Large intestine (tissue), 3 donors: ENCODE results near the gene ZSWIM4. TPM values are rescaled to one million over a fixed set of nuclear protein-coding genes. Genes with fewer than 3 reads are reported as not detected.

Experiments used
- DNase-seq, 2 donors: peaks; one replicate each; pipeline versions ENCODE4 v3.0.0 to v3.0.0-alpha.2; 2013
- H3K27ac ChIP-seq: one replicate; pipeline ENCODE4 v1.5.1; 2013; ENCODE audit warnings: low read length
- H3K27me3 ChIP-seq: 2 replicates; pipeline ENCODE4 v1.6.1; 2013; ENCODE audit warnings: low read length; ENCODE audit not compliant: control insufficient read depth, insufficient read depth
- H3K36me3 ChIP-seq: 2 replicates; pipeline ENCODE4 v1.6.1; 2013; ENCODE audit warnings: low read length; ENCODE audit not compliant: control insufficient read depth, insufficient read depth
- H3K4me1 ChIP-seq: one replicate; pipeline ENCODE4 v1.6.1; 2013; ENCODE audit warnings: low read length; ENCODE audit not compliant: control insufficient read depth, insufficient read depth
- H3K4me3 ChIP-seq: one replicate; pipeline ENCODE4 v1.5.1; 2013; ENCODE audit warnings: low read length
- H3K9me3 ChIP-seq: one replicate; pipeline ENCODE4 v1.6.1; 2013; ENCODE audit warnings: mild to moderate bottlenecking, low read depth, low read length, moderate library complexity; ENCODE audit not compliant: control insufficient read depth
- WGBS: methylation state at CpG from one replicate; pipeline ENCODE4 v1.1.5; 2013; ENCODE audit warnings: low lambda C conversion rate; ENCODE audit not compliant: insufficient coverage; 5-methylcytosine and 5-hydroxymethylcytosine counted together
- polyA plus RNA-seq: library from polyadenylated mRNA; unstranded; fragments of 120-200 nt; gene quantifications from one replicate; pipeline ENCODE4 v1.2.1, GENCODE V29; 2013

ZSWIM4 gene
- polyA plus RNA-seq, 1 donor = 3.7 TPM

DNA sequence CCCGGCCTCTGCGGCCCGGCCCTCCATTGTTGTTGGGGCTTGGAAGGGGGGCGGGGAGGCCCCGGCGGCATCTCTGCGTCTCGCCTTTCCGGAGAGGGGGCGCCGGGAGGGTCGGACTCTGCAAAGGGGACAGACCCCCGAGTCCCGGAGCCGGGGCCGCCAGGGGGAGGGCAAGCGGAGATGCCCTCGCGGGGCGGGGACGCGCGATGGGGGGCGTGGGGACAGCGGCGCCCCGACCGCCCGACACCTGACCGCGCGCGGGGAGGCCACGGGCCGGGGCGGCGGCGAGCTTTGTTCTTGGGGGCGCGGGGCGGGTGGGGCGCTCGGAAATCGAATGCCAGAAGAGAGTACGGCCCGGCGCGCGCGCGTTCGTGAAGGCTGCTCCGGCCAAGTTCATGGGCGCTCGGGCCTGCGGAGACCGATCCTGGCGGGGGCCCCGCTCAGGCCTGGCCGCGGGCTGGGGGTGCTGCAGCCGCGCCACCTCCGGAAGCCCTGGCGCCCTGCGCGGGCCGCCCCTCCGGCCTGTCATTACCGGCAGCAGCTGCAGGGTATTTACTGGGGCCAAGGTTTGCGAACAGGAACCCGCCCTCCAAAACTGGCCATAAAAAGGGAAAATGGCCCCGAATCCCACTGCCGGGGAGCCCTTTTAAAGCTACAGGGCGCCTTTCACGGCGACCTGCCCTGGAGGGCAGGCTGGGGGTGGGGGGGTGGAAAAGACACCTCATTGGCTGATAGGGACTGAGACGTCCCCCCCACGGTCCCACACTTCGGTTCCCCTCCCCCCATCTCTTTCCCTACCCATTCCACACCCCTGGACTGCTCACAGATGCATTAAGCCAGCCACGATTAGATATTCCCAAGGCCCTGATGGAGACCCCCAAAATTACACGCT, 70.6 kb downstream of the ZSWIM4 start:
- peaks cover 21% of the 10 kb centered on the region for H3K4me1 ChIP-seq
- H3K36me3 ChIP-seq = no peaks in the 10 kb centered on the region
- H3K27ac ChIP-seq = peak overlapping the region; percentile 8
- peak in 1 of 2 donors; percentile 80 for DNase-seq
- H3K9me3 ChIP-seq = no peaks in the 10 kb centered on the region
- H3K27me3 ChIP-seq = peaks cover 6% of the 10 kb centered on the region
- H3K4me3 ChIP-seq = peak overlapping the region; percentile 52
- no CpG with 5 or more reads among the region's 82 CpGs for WGBS

DNA sequence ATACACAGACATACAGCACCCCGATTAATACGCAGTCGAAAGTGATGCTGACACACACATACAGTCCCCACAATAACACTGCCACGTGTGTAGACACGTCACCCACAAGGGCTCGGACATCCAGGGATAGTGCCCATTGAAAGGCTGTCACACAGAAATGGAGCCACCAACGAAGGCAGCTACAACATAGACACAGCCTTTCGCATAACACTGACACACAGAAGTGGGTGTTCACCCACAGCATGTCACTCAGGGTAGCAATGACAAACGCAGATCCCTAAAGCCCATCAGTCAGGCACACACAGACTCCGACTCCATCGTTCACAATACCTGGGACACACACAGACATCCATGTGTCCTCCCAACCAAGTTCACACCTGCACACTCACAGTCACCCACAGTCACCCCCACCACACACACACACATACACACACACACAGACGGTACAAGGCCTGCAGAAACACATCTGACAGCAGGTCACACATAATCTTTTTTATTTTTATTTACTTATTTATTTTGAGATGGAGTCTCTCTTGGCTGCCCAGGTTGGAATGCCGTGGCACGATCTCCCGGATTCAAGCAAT, 71.3 kb downstream of the ZSWIM4 start:
- WGBS = no CpG with 5 or more reads among the region's 15 CpGs
- no peaks in the 10 kb centered on the region for H3K36me3 ChIP-seq
- peak overlapping the region; percentile 52 for H3K4me3 ChIP-seq
- peak overlapping the region; percentile 8 for H3K27ac ChIP-seq
- H3K27me3 ChIP-seq = peaks cover 6% of the 10 kb centered on the region
- no peaks in the 10 kb centered on the region for H3K9me3 ChIP-seq
- H3K4me1 ChIP-seq = peaks cover 17% of the 10 kb centered on the region
- DNase-seq = no peak

- WGBS = no CpG with 5 or more reads among the region's 4 CpGs
- H3K4me3 ChIP-seq = no peak overlapping the region
- DNase-seq = no peak
- peaks cover 10% of the 10 kb centered on the region for H3K4me1 ChIP-seq
- no peaks in the 10 kb centered on the region for H3K9me3 ChIP-seq
- H3K36me3 ChIP-seq = no peaks in the 10 kb centered on the region
- no peak overlapping the region for H3K27ac ChIP-seq
- peaks cover 6% of the 10 kb centered on the region for H3K27me3 ChIP-seq
These were observed 73.4 kb downstream of the ZSWIM4 start for GRCh38 chr19:13868663-13869062.

- peaks cover 3% of the 10 kb centered on the region for H3K9me3 ChIP-seq
- DNase-seq = no peak
- WGBS = no CpG with 5 or more reads among the region's 13 CpGs
- H3K4me1 ChIP-seq = peaks cover 10% of the 10 kb centered on the region
- H3K27ac ChIP-seq = no peak overlapping the region
- H3K27me3 ChIP-seq = peaks cover 6% of the 10 kb centered on the region
- H3K4me3 ChIP-seq = no peak overlapping the region
- H3K36me3 ChIP-seq = no peaks in the 10 kb centered on the region
These were observed 74.0 kb downstream of the ZSWIM4 start for GRCh38 chr19:13869281-13869680.

GRCh38 chr19:13870873-13871272, 75.6 kb downstream of the ZSWIM4 start:
- H3K27me3 ChIP-seq = peaks cover 3% of the 10 kb centered on the region
- H3K36me3 ChIP-seq = no peaks in the 10 kb centered on the region
- DNase-seq = no peak
- no CpG with 5 or more reads among the region's 4 CpGs for WGBS
- peaks cover 6% of the 10 kb centered on the region for H3K4me1 ChIP-seq
- H3K9me3 ChIP-seq = peaks cover 3% of the 10 kb centered on the region
- H3K27ac ChIP-seq = no peak overlapping the region
- no peak overlapping the region for H3K4me3 ChIP-seq

DNA sequence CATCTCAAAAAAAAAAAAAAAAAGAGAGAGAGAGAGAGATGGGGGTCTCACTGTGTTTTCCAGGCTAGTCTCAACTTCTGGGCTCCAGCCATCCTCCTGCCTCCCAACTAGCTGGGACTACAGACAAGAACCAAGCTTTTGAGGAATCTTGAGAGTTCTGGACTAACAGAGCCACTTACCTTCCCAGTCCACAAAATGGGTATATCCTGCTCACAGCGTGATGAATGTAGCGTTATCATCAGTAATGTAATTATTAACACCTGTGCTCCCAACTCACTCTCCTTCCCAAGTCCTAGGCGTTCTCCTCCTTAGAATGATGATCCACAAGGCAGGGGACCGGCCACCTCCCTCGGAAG, 77.1 kb downstream of the ZSWIM4 start:
- WGBS = no CpG with 5 or more reads among the region's 5 CpGs
- peak overlapping the region; percentile 53 for H3K4me3 ChIP-seq
- DNase-seq = no peak
- H3K27me3 ChIP-seq = no peaks in the 10 kb centered on the region
- H3K27ac ChIP-seq = no peak overlapping the region
- no peaks in the 10 kb centered on the region for H3K36me3 ChIP-seq
- peaks cover 4% of the 10 kb centered on the region for H3K4me1 ChIP-seq
- H3K9me3 ChIP-seq = peaks cover 3% of the 10 kb centered on the region

GRCh38 chr19:13872695-13873389, 77.6 kb downstream of the ZSWIM4 start:
- H3K27me3 ChIP-seq = no peaks in the 10 kb centered on the region
- peaks cover 4% of the 10 kb centered on the region for H3K4me1 ChIP-seq
- peak overlapping the region; percentile 53 for H3K4me3 ChIP-seq
- DNase-seq = peak in 1 of 2 donors; percentile 72
- H3K36me3 ChIP-seq = no peaks in the 10 kb centered on the region
- H3K9me3 ChIP-seq = peaks cover 3% of the 10 kb centered on the region
- WGBS = no CpG with 5 or more reads among the region's 45 CpGs
- H3K27ac ChIP-seq = no peak overlapping the region

- Histone ChIP-seq H3K27ac (no peak overlapping the region), H3K4me3 (no peak overlapping the region), H3K9me3 (peaks cover 3% of the 10 kb centered on the region), H3K4me1 (peaks cover 4% of the 10 kb centered on the region), H3K36me3 (no peaks in the 10 kb centered on the region), H3K27me3 (no peaks in the 10 kb centered on the region)
- WGBS = no CpG with 5 or more reads among the region's 35 CpGs
- no peak for DNase-seq
These were observed 78.7 kb downstream of the ZSWIM4 start for GRCh38 chr19:13873834-13874515.

- H3K9me3 ChIP-seq = peaks cover 3% of the 10 kb centered on the region
- H3K27me3 ChIP-seq = no peaks in the 10 kb centered on the region
- no CpG with 5 or more reads among the region's 5 CpGs for WGBS
- H3K36me3 ChIP-seq = no peaks in the 10 kb centered on the region
- no peak overlapping the region for H3K4me3 ChIP-seq
- peaks cover 10% of the 10 kb centered on the region for H3K4me1 ChIP-seq
- DNase-seq = no peak
- H3K27ac ChIP-seq = no peak overlapping the region
These were observed 80.6 kb downstream of the ZSWIM4 start for GRCh38 chr19:13875824-13876223.

DNA sequence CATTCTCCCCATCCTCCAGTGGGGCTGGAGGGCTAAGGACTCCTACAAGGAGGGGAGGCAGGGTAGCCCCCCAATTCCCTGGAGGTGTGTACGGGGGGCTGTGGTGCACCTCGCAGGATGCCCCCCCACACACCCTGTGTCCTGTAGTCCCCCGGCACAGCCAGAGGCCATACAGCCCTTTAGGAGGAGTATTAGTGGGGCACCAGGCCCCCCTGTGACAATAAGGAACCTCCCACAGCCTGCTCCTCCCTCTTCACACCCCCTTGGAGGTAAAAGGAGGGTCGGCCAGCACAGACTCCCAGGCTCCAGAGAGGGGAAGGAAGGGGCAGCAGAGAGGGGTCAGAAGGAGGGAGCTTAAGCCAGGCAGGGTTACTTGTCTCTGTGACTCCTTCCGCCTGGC, 81.6 kb downstream of the ZSWIM4 start, which contains the start of gene NANOS3:
TSS of gene NANOS3 (plus strand) at position 301 of the 400 bp plus-strand sequence. CDS start 115 bp downstream, outside the sequence.
- H3K9me3 ChIP-seq = peaks cover 3% of the 10 kb centered on the region
- H3K36me3 ChIP-seq = no peaks in the 10 kb centered on the region
- no peak within 1 kb of the TSS for H3K4me3 ChIP-seq
- no peak for DNase-seq
- H3K27ac ChIP-seq = no peak within 1 kb of the TSS
- H3K27me3 ChIP-seq = no peaks in the 10 kb centered on the region
- peaks cover 11% of the 10 kb centered on the region for H3K4me1 ChIP-seq
- no CpG with 5 or more reads among the region's 5 CpGs for whole genome bisulfite sequencing
